Neural progenitor cell (in vitro differentiated cells): ENCODE data around the gene DIPK1B.

Experiments used
- EZH2 ChIP-seq: fragments of 200-600 bp; sonication (generic); IDR thresholded peaks from 2 replicates; pipeline ENCODE4 v1.6.1; 2017; ENCODE audit warnings: antibody characterized with exemption, mild to moderate bottlenecking, moderate library complexity
- EZH2phosphoT487 ChIP-seq: fragments of 200-600 bp; sonication (generic); IDR thresholded peaks from 2 replicates; pipeline ENCODE4 v1.6.1; 2017; ENCODE audit warnings: antibody characterized with exemption
- TF ChIP-seq, protein P1 (sequence below): fragments of 200-600 bp; sonication (generic); IDR thresholded peaks from 2 replicates; pipeline ENCODE4 v1.5.1; 2017; ENCODE audit warnings: antibody characterized with exemption, mild to moderate bottlenecking

DNA sequence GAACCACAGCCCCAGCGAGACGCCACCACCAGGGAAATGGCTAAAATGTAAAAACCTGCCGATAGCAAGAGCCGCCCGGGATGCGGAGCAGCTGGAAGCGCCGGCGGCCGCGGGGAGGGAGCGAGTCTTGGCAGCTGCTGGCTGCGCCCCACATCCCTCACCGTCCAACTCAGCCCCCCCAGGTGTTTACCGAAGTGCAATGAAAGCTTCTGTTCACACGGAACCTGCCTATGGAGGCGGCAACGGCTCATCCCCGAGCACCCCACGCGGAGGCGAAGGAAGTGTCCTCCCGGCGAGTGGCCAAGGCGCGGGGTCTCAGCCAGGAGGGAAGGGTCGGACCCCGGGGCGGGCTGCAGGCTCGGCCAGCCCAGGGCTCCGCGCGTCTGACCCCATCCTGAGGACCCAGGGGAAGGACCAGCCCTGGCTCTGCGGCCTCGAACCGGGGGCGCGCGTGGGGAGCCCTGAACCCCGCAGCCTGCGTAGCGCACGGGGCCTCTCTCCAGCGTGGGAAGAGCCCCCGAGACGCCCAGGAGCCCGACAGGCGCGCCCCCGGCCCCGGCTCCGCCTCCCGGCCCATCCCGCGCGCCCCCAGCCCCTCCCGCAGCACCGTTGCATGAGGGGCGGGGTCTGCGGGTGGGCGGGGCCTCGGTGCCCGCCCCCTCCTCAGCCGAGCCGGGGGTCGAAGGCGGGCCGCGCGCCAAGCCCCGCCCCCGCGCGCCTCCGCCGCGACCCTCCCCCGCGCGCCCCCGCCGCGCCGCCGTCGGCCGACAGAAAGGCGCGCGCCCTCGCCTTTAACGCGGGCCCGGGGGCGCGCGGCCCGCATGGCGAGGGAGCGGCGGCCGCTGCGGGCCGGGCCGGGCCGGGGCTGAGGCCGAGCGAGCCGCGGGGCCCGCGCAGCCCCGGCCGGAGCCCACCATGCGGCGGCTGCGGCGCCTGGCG is at the start of gene DIPK1B:
- TF ChIP-seq, protein P1, sequence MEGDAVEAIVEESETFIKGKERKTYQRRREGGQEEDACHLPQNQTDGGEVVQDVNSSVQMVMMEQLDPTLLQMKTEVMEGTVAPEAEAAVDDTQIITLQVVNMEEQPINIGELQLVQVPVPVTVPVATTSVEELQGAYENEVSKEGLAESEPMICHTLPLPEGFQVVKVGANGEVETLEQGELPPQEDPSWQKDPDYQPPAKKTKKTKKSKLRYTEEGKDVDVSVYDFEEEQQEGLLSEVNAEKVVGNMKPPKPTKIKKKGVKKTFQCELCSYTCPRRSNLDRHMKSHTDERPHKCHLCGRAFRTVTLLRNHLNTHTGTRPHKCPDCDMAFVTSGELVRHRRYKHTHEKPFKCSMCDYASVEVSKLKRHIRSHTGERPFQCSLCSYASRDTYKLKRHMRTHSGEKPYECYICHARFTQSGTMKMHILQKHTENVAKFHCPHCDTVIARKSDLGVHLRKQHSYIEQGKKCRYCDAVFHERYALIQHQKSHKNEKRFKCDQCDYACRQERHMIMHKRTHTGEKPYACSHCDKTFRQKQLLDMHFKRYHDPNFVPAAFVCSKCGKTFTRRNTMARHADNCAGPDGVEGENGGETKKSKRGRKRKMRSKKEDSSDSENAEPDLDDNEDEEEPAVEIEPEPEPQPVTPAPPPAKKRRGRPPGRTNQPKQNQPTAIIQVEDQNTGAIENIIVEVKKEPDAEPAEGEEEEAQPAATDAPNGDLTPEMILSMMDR, result no peak
- TF ChIP-seq EZH2phosphoT487 (no peak), EZH2 (peak; percentile 39)
